Measurements from ENCODE around the gene CASTOR2. TPM values are rescaled to one million over a fixed set of nuclear protein-coding genes. Genes with fewer than 3 reads are reported as not detected.

The CASTOR2 gene
- total RNA-seq, 2 experiments from 2014 or later: 3.1 to 3.6 TPM

- H3K4me3 ChIP-seq (ENCODE audit: low read length): no peak overlapping the region
- no peaks in the 10 kb centered on the region for H3K4me1 Mint-ChIP-seq (ENCODE audit: low read depth)
- no peaks in the 10 kb centered on the region for H3K9me3 ChIP-seq (ENCODE audit: control insufficient read depth in 1 of 2, insufficient read depth in 1 of 2, low read length in 2 of 2)
- H3K27ac ChIP-seq (ENCODE audit: low read depth in 1 of 2, low read length in 2 of 2): no peak overlapping the region
- H3K36me3 Mint-ChIP-seq (ENCODE audit: low read depth): no peaks in the 10 kb centered on the region
- no peaks in the 10 kb centered on the region for H3K27me3 ChIP-seq (ENCODE audit: control insufficient read depth in 1 of 2, insufficient read depth in 2 of 2, low read length in 2 of 2)
- ChIA-PET POLR2A (no interaction called here), CTCF (no interaction called here)
- intact Hi-C loops (cut with DNase I, micrococcal nuclease): no loop called here
- H3K27me3 Mint-ChIP-seq: no peaks in the 10 kb centered on the region
- H3K36me3 ChIP-seq (ENCODE audit: insufficient read depth, low read length): no peaks in the 10 kb centered on the region
- no peak for ATAC-seq (ENCODE audit: poor library complexity)
- no peaks in the 10 kb centered on the region for H3K9me3 Mint-ChIP-seq
- no peak overlapping the region for H3K27ac Mint-ChIP-seq
- no peak overlapping the region for H3K4me3 Mint-ChIP-seq
- no peaks in the 10 kb centered on the region for H3K4me1 ChIP-seq (ENCODE audit: insufficient read depth, low read length)
- TF ChIP-seq CTCF (IDR thresholded peaks at IDR 0.05): no peak
- DNase-seq: no peak
Measured at GRCh38 chr7:75010036-75010435, 45.5 kb downstream of the CASTOR2 start.

GRCh38 chr7:75017832-75018231 lies 53.3 kb downstream of the CASTOR2 start:
- TF ChIP-seq CTCF (IDR thresholded peaks at IDR 0.05): no peak
- intact Hi-C loops (cut with DNase I, micrococcal nuclease): no loop called here
- Mint-ChIP-seq H3K4me1 (ENCODE audit: low read depth) (no peaks in the 10 kb centered on the region), H3K9me3 (no peaks in the 10 kb centered on the region), H3K27ac (no peak overlapping the region), H3K27me3 (no peaks in the 10 kb centered on the region), H3K36me3 (ENCODE audit: low read depth) (no peaks in the 10 kb centered on the region), H3K4me3 (no peak overlapping the region)
- Histone ChIP-seq H3K4me1 (ENCODE audit: insufficient read depth, low read length) (no peaks in the 10 kb centered on the region), H3K9me3 (ENCODE audit: control insufficient read depth in 1 of 2, insufficient read depth in 1 of 2, low read length in 2 of 2) (no peaks in the 10 kb centered on the region), H3K27ac (ENCODE audit: low read depth in 1 of 2, low read length in 2 of 2) (no peak overlapping the region), H3K36me3 (ENCODE audit: insufficient read depth, low read length) (no peaks in the 10 kb centered on the region), H3K27me3 (ENCODE audit: control insufficient read depth in 1 of 2, insufficient read depth in 2 of 2, low read length in 2 of 2) (no peaks in the 10 kb centered on the region), H3K4me3 (ENCODE audit: low read length) (no peak overlapping the region)
- POLR2A ChIA-PET: no interaction called here
- ATAC-seq (ENCODE audit: poor library complexity) (no peak), DNase-seq (no peak)
- CTCF ChIA-PET: no interaction called here

GRCh38 chr7:75018570-75019364 lies 54.3 kb downstream of the CASTOR2 start:
- Mint-ChIP-seq H3K4me3 (no peak overlapping the region), H3K27me3 (no peaks in the 10 kb centered on the region), H3K9me3 (no peaks in the 10 kb centered on the region), H3K36me3 (ENCODE audit: low read depth) (no peaks in the 10 kb centered on the region), H3K27ac (no peak overlapping the region), H3K4me1 (ENCODE audit: low read depth) (no peaks in the 10 kb centered on the region)
- TF ChIP-seq CTCF (IDR thresholded peaks at IDR 0.05): no peak
- no peaks in the 10 kb centered on the region for H3K27me3 ChIP-seq (ENCODE audit: control insufficient read depth in 1 of 2, insufficient read depth in 2 of 2, low read length in 2 of 2)
- no peaks in the 10 kb centered on the region for H3K4me1 ChIP-seq (ENCODE audit: insufficient read depth, low read length)
- H3K4me3 ChIP-seq (ENCODE audit: low read length): no peak overlapping the region
- POLR2A ChIA-PET: no interaction called here
- CTCF ChIA-PET: no interaction called here
- DNase-seq (no peak), ATAC-seq (ENCODE audit: poor library complexity) (no peak)
- no peaks in the 10 kb centered on the region for H3K36me3 ChIP-seq (ENCODE audit: insufficient read depth, low read length)
- H3K9me3 ChIP-seq (ENCODE audit: control insufficient read depth in 1 of 2, insufficient read depth in 1 of 2, low read length in 2 of 2): no peaks in the 10 kb centered on the region
- intact Hi-C loops (cut with DNase I, micrococcal nuclease): no loop called here
- no peak overlapping the region for H3K27ac ChIP-seq (ENCODE audit: low read depth in 1 of 2, low read length in 2 of 2)

Measured in CD4-positive, alpha-beta T cell (primary cell).